GM21825 (cell line): ENCODE results near the gene SLC38A4.
"Not testable (repeated sequence)": the region's sequence is repeated elsewhere in the genome, so short reads cannot be mapped to it uniquely, and the experiment has no call there.

Source experiments
- ATAC-seq: cut with Tn5 transposase; IDR thresholded peaks from one replicate; pipeline ENCODE4 v1.9.1; 2021; ENCODE audit warnings: mild to moderate bottlenecking, moderate library complexity; ENCODE audit not compliant: unreplicated experiment

Gene SLC38A4

GRCh38 chr12:46825591-46826414, at the start of gene SLC38A4:
Gene SLC38A4 (minus strand): TSS chr12:46825997. CDS start chr12:46793071, 32,926 bp downstream.
- ATAC-seq = no peak

GRCh38 chr12:46875095-46875494, 49.3 kb upstream of the SLC38A4 start:
- ATAC-seq = no peak

- no peak for ATAC-seq
Measured at GRCh38 chr12:46874642-46875041, 48.8 kb upstream of the SLC38A4 start.

- ATAC-seq = no peak
Measured at GRCh38 chr12:46872135-46872534, 46.3 kb upstream of the SLC38A4 start.

- no peak for ATAC-seq
Measured at GRCh38 chr12:46865311-46865710, 39.5 kb upstream of the SLC38A4 start.

GRCh38 chr12:46858368-46858767, 32.6 kb upstream of the SLC38A4 start:
- no peak for ATAC-seq

GRCh38 chr12:46857486-46857885, 31.7 kb upstream of the SLC38A4 start:
- no peak for ATAC-seq

GRCh38 chr12:46855760-46856159, 30.0 kb upstream of the SLC38A4 start:
- no peak for ATAC-seq

- not testable (repeated sequence) for ATAC-seq
Measured at GRCh38 chr12:46854188-46854587, 28.4 kb upstream of the SLC38A4 start.

GRCh38 chr12:46848792-46849191, 23.0 kb upstream of the SLC38A4 start:
- ATAC-seq = not testable (repeated sequence)

GRCh38 chr12:46847001-46847400, 21.2 kb upstream of the SLC38A4 start:
- ATAC-seq = no peak

GRCh38 chr12:46843811-46844210, 18.0 kb upstream of the SLC38A4 start:
- no peak for ATAC-seq

GRCh38 chr12:46841891-46842290, 16.1 kb upstream of the SLC38A4 start:
- no peak for ATAC-seq

- ATAC-seq = no peak
Measured at GRCh38 chr12:46839964-46840363, 14.2 kb upstream of the SLC38A4 start.

- ATAC-seq = no peak
Measured at GRCh38 chr12:46839232-46839631, 13.4 kb upstream of the SLC38A4 start.

GRCh38 chr12:46835785-46836184, 10.0 kb upstream of the SLC38A4 start:
- ATAC-seq = no peak

GRCh38 chr12:46832130-46832704, 6.4 kb upstream of the SLC38A4 start:
- ATAC-seq = no peak

- ATAC-seq = no peak
Measured at GRCh38 chr12:46831335-46832129, 5.7 kb upstream of the SLC38A4 start.

GRCh38 chr12:46830731-46831334, 5.0 kb upstream of the SLC38A4 start:
- ATAC-seq = no peak

GRCh38 chr12:46824709-46825108, 1.1 kb downstream of the SLC38A4 start:
- ATAC-seq = no peak

- ATAC-seq = no peak
Measured at GRCh38 chr12:46818642-46819041, 7.2 kb downstream of the SLC38A4 start.
